ENCODE data around the gene RAD51B.

GRCh38 chr14:67949771-67950170, 130.2 kb downstream of the RAD51B start:
- TF ChIP-seq, protein P1, sequence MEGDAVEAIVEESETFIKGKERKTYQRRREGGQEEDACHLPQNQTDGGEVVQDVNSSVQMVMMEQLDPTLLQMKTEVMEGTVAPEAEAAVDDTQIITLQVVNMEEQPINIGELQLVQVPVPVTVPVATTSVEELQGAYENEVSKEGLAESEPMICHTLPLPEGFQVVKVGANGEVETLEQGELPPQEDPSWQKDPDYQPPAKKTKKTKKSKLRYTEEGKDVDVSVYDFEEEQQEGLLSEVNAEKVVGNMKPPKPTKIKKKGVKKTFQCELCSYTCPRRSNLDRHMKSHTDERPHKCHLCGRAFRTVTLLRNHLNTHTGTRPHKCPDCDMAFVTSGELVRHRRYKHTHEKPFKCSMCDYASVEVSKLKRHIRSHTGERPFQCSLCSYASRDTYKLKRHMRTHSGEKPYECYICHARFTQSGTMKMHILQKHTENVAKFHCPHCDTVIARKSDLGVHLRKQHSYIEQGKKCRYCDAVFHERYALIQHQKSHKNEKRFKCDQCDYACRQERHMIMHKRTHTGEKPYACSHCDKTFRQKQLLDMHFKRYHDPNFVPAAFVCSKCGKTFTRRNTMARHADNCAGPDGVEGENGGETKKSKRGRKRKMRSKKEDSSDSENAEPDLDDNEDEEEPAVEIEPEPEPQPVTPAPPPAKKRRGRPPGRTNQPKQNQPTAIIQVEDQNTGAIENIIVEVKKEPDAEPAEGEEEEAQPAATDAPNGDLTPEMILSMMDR (IDR thresholded peaks at IDR 0.05), result no peak
- no peak for TF ChIP-seq POLR2A (IDR thresholded peaks at IDR 0.05)
- TF ChIP-seq POLR2AphosphoS5 (IDR thresholded peaks at IDR 0.05), result no peak
